Measurements from ENCODE around the gene FGR.

Gene FGR

GRCh38 chr1:27589841-27590426 lies 45.1 kb downstream of the FGR start:
- peaks cover 45 to 51% of the 10 kb centered on the region in 2 donors for H3K4me1 ChIP-seq (ENCODE audit: control insufficient read depth in 2 of 2, insufficient read depth in 1 of 2, low read depth in 1 of 2, low read length in 2 of 2)
- peaks cover 19 to 59% of the 10 kb centered on the region in 2 donors for H3K36me3 ChIP-seq (replicated peaks in 1 of 2; ENCODE audit: control insufficient read depth in 2 of 2, insufficient read depth in 2 of 2, low read length in 2 of 2)
- peak overlapping the region; percentile 54 for H3K18ac ChIP-seq (ENCODE audit: low read length)
- no peak for DNase-seq (ENCODE audit: low spot score)
- no peak overlapping the region for H2BK12ac ChIP-seq (ENCODE audit: low read length)
- H3K27ac ChIP-seq (replicated peaks; ENCODE audit: low read length) = no peak overlapping the region
- H2AK5ac ChIP-seq (ENCODE audit: low read depth, low read length) = peak overlapping the region; percentile 28
- H3K4me2 ChIP-seq (ENCODE audit: insufficient read depth, low read length, poor library complexity, severe bottlenecking) = no peak overlapping the region
- no peak overlapping the region for H4K91ac ChIP-seq (ENCODE audit: low read depth, low read length, poor library complexity)
- no peaks in the 10 kb centered on the region for H3K27me3 ChIP-seq (ENCODE audit: control insufficient read depth in 3 of 3, insufficient read depth in 3 of 3, low read depth in 1 of 3, low read length in 3 of 3)
- no peak overlapping the region for H3K9ac ChIP-seq (ENCODE audit: low read depth, low read length, poor library complexity)
- H3K4me3 ChIP-seq (ENCODE audit: low read length in 2 of 2) = no peak overlapping the region
- no peak overlapping the region for H3K14ac ChIP-seq (ENCODE audit: low read length)
- peak overlapping the region; percentile 42 for H2BK5ac ChIP-seq (ENCODE audit: low read length)
- H3K79me1 ChIP-seq (ENCODE audit: low read depth, low read length) = peaks cover 41% of the 10 kb centered on the region
- no peak overlapping the region for H4K8ac ChIP-seq (ENCODE audit: low read depth, low read length)
- no peak overlapping the region for H2BK15ac ChIP-seq (ENCODE audit: low read length)
- no CpG with 5 or more reads among the region's 13 CpGs for WGBS, 2 donors (ENCODE audit: extremely low coverage in 2 of 2, insufficient read length in 2 of 2, insufficient replicate concordance in 1 of 2)
- H3K9me3 ChIP-seq (replicated peaks in 1 of 2; ENCODE audit: control insufficient read depth in 2 of 2, insufficient read depth in 1 of 2, low read depth in 1 of 2, low read length in 2 of 2) = no peaks in the 10 kb centered on the region
- no peak overlapping the region for H3K4ac ChIP-seq (ENCODE audit: low read length)
- no peak overlapping the region for H2BK120ac ChIP-seq (ENCODE audit: low read depth, low read length)
- no peak overlapping the region for H2AFZ ChIP-seq (ENCODE audit: low read length)
- H3K23ac ChIP-seq (ENCODE audit: low read depth, low read length, poor library complexity) = no peak overlapping the region

GRCh38 chr1:27589441-27589840 lies 45.5 kb downstream of the FGR start:
- no peak overlapping the region for H3K14ac ChIP-seq (ENCODE audit: low read length)
- no peak overlapping the region for H2BK12ac ChIP-seq (ENCODE audit: low read length)
- no peak overlapping the region for H3K4me3 ChIP-seq (ENCODE audit: low read length in 2 of 2)
- no peak overlapping the region for H2BK120ac ChIP-seq (ENCODE audit: low read depth, low read length)
- no peak overlapping the region for H4K91ac ChIP-seq (ENCODE audit: low read depth, low read length, poor library complexity)
- H2BK5ac ChIP-seq (ENCODE audit: low read length) = peak overlapping the region; percentile 42
- H3K9ac ChIP-seq (ENCODE audit: low read depth, low read length, poor library complexity) = no peak overlapping the region
- no peak overlapping the region for H3K27ac ChIP-seq (replicated peaks; ENCODE audit: low read length)
- H3K4ac ChIP-seq (ENCODE audit: low read length) = no peak overlapping the region
- peaks cover 39% of the 10 kb centered on the region for H3K79me1 ChIP-seq (ENCODE audit: low read depth, low read length)
- H2AFZ ChIP-seq (ENCODE audit: low read length) = no peak overlapping the region
- H3K4me2 ChIP-seq (ENCODE audit: insufficient read depth, low read length, poor library complexity, severe bottlenecking) = no peak overlapping the region
- H2BK15ac ChIP-seq (ENCODE audit: low read length) = no peak overlapping the region
- H3K9me3 ChIP-seq (replicated peaks in 1 of 2; ENCODE audit: control insufficient read depth in 2 of 2, insufficient read depth in 1 of 2, low read depth in 1 of 2, low read length in 2 of 2) = no peaks in the 10 kb centered on the region
- DNase-seq (ENCODE audit: low spot score) = no peak
- H2AK5ac ChIP-seq (ENCODE audit: low read depth, low read length) = no peak overlapping the region
- no peak overlapping the region for H3K23ac ChIP-seq (ENCODE audit: low read depth, low read length, poor library complexity)
- no peaks in the 10 kb centered on the region for H3K27me3 ChIP-seq (ENCODE audit: control insufficient read depth in 3 of 3, insufficient read depth in 3 of 3, low read depth in 1 of 3, low read length in 3 of 3)
- no peak overlapping the region for H4K8ac ChIP-seq (ENCODE audit: low read depth, low read length)
- no peak overlapping the region for H3K18ac ChIP-seq (ENCODE audit: low read length)
- H3K4me1 ChIP-seq (ENCODE audit: control insufficient read depth in 2 of 2, insufficient read depth in 1 of 2, low read depth in 1 of 2, low read length in 2 of 2) = peaks cover 40 to 46% of the 10 kb centered on the region in 2 donors
- peaks cover 19 to 59% of the 10 kb centered on the region in 2 donors for H3K36me3 ChIP-seq (replicated peaks in 1 of 2; ENCODE audit: control insufficient read depth in 2 of 2, insufficient read depth in 2 of 2, low read length in 2 of 2)
- WGBS, 2 donors (ENCODE audit: extremely low coverage in 2 of 2, insufficient read length in 2 of 2, insufficient replicate concordance in 1 of 2) = no CpG with 5 or more reads among the region's 6 CpGs

- H3K4me1 ChIP-seq (ENCODE audit: control insufficient read depth in 2 of 2, insufficient read depth in 1 of 2, low read depth in 1 of 2, low read length in 2 of 2) = peaks cover 31 to 37% of the 10 kb centered on the region in 2 donors
- no peak for DNase-seq (ENCODE audit: low spot score)
Observed at GRCh38 chr1:27588256-27589232, 46.4 kb downstream of the FGR start.

DNA sequence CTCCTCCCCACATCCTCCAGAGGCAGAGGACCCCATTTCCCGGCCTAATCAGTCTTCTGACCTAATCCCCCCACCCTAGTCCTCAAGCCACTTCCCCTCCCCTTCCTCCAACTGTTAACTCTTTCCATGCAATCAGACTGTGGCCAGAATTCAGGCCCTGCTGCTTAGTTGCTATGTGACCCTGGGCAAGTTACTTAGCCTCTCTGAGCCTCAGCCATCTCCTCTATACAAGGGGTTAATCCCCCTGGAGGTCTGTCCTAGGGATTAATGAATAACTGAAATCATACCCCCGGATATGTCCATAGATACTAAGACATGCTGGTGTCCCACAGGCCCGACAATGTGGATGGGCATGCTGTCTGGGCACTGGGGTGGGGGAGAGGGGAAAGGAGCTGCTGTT lies 49.3 kb downstream of the FGR start:
- H4K8ac ChIP-seq (ENCODE audit: low read depth, low read length) = no peak overlapping the region
- H3K23ac ChIP-seq (ENCODE audit: low read depth, low read length, poor library complexity) = no peak overlapping the region
- no peak overlapping the region for H2AK5ac ChIP-seq (ENCODE audit: low read depth, low read length)
- no peaks in the 10 kb centered on the region for H3K9me3 ChIP-seq (replicated peaks in 1 of 2; ENCODE audit: control insufficient read depth in 2 of 2, insufficient read depth in 1 of 2, low read depth in 1 of 2, low read length in 2 of 2)
- H2BK120ac ChIP-seq (ENCODE audit: low read depth, low read length) = no peak overlapping the region
- peaks cover 26% of the 10 kb centered on the region for H3K79me1 ChIP-seq (ENCODE audit: low read depth, low read length)
- DNase-seq (ENCODE audit: low spot score) = no peak
- H3K4me2 ChIP-seq (ENCODE audit: insufficient read depth, low read length, poor library complexity, severe bottlenecking) = no peak overlapping the region
- H3K27me3 ChIP-seq (ENCODE audit: control insufficient read depth in 3 of 3, insufficient read depth in 3 of 3, low read depth in 1 of 3, low read length in 3 of 3) = no peaks in the 10 kb centered on the region
- no peak overlapping the region for H3K4ac ChIP-seq (ENCODE audit: low read length)
- no peak overlapping the region for H2BK15ac ChIP-seq (ENCODE audit: low read length)
- H4K91ac ChIP-seq (ENCODE audit: low read depth, low read length, poor library complexity) = no peak overlapping the region
- no peak overlapping the region for H3K4me3 ChIP-seq (ENCODE audit: low read length in 2 of 2)
- H3K14ac ChIP-seq (ENCODE audit: low read length) = no peak overlapping the region
- H3K36me3 ChIP-seq (replicated peaks in 1 of 2; ENCODE audit: control insufficient read depth in 2 of 2, insufficient read depth in 2 of 2, low read length in 2 of 2) = peaks cover 22 to 73% of the 10 kb centered on the region in 2 donors
- no peak overlapping the region for H3K27ac ChIP-seq (replicated peaks; ENCODE audit: low read length)
- no peak overlapping the region for H3K9ac ChIP-seq (ENCODE audit: low read depth, low read length, poor library complexity)
- H2BK5ac ChIP-seq (ENCODE audit: low read length) = no peak overlapping the region
- H2AFZ ChIP-seq (ENCODE audit: low read length) = no peak overlapping the region
- peaks cover 10 to 13% of the 10 kb centered on the region in 2 donors for H3K4me1 ChIP-seq (ENCODE audit: control insufficient read depth in 2 of 2, insufficient read depth in 1 of 2, low read depth in 1 of 2, low read length in 2 of 2)
- no peak overlapping the region for H3K18ac ChIP-seq (ENCODE audit: low read length)
- no peak overlapping the region for H2BK12ac ChIP-seq (ENCODE audit: low read length)
- WGBS, 2 donors (ENCODE audit: extremely low coverage in 2 of 2, insufficient read length in 2 of 2, insufficient replicate concordance in 1 of 2) = no CpG with 5 or more reads among the region's 3 CpGs

More at GRCh38 chr1:27588256-27589232, 46.4 kb downstream of the FGR start:
- Histone ChIP-seq H2AFZ (ENCODE audit: low read length) (no peak overlapping the region), H3K27ac (replicated peaks; ENCODE audit: low read length) (no peak overlapping the region), H3K23ac (ENCODE audit: low read depth, low read length, poor library complexity) (peak overlapping the region; percentile 53), H4K8ac (ENCODE audit: low read depth, low read length) (peak overlapping the region; percentile 25), H3K14ac (ENCODE audit: low read length) (no peak overlapping the region), H3K18ac (ENCODE audit: low read length) (peak overlapping the region; percentile 15), H3K27me3 (ENCODE audit: control insufficient read depth in 3 of 3, insufficient read depth in 3 of 3, low read depth in 1 of 3, low read length in 3 of 3) (no peaks in the 10 kb centered on the region), H3K9ac (ENCODE audit: low read depth, low read length, poor library complexity) (peak overlapping the region; percentile 53), H3K4me2 (ENCODE audit: insufficient read depth, low read length, poor library complexity, severe bottlenecking) (no peak overlapping the region), H2BK15ac (ENCODE audit: low read length) (no peak overlapping the region), H3K79me1 (ENCODE audit: low read depth, low read length) (peaks cover 35% of the 10 kb centered on the region), H3K36me3 (replicated peaks in 1 of 2; ENCODE audit: control insufficient read depth in 2 of 2, insufficient read depth in 2 of 2, low read length in 2 of 2) (peaks cover 19 to 62% of the 10 kb centered on the region in 2 donors), H3K4me3 (ENCODE audit: low read length in 2 of 2) (no peak overlapping the region), H2BK12ac (ENCODE audit: low read length) (no peak overlapping the region), H2BK120ac (ENCODE audit: low read depth, low read length) (no peak overlapping the region), H2BK5ac (ENCODE audit: low read length) (no peak overlapping the region), H3K9me3 (replicated peaks in 1 of 2; ENCODE audit: control insufficient read depth in 2 of 2, insufficient read depth in 1 of 2, low read depth in 1 of 2, low read length in 2 of 2) (no peaks in the 10 kb centered on the region), H4K91ac (ENCODE audit: low read depth, low read length, poor library complexity) (no peak overlapping the region), H3K4ac (ENCODE audit: low read length) (no peak overlapping the region), H2AK5ac (ENCODE audit: low read depth, low read length) (no peak overlapping the region)
- WGBS, 2 donors (ENCODE audit: extremely low coverage in 2 of 2, insufficient read length in 2 of 2, insufficient replicate concordance in 1 of 2) = no CpG with 5 or more reads among the region's 12 CpGs

All from neuronal stem cell (in vitro differentiated cells).